ENCODE results near the gene ADGRG1. TPM values are rescaled to one million over a fixed set of nuclear protein-coding genes. Genes with fewer than 3 reads are reported as not detected.
A peak's percentile ranks its signal among the peaks of the same experiment; 100 is the strongest.

ADGRG1 gene
- total RNA-seq, 2 experiments from 2014 or later = 2.2 to 2.9 TPM

DNA sequence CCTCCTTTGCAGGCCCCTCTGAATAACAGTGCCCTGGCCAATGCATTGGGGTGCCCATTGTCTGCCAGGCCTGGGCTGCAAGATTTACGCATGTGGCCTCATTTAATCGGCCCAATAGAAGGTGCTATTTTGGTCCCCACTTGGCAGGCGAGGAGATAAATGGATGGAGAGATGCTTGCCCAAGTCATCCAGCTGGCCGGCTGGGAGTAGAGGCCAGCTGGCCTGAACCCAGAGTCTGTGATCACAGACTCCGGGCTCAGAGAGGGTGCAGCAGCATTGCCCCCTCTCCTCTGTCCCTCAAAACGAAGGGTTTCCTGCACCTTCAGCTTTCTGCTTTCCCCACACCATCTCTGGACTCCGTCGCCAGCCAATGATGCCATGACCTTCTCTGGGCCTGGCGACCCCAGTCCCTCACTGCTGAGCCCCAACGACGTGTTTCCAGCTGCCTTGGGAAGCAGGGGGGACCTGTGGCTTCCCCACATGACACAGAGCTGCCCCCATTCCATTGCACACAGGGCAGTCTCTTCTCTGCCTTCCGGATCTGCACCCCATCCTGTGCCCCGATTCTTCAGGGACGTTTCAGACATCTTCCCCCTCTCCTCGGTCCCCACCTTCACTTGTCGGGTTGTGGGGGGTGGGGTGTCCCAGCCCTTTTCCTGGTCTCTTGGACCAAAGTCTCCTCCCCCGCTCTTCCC is 3.5 kb upstream of the ADGRG1 start:
- H3K27ac Mint-ChIP-seq = peak overlapping the region; percentile 14
- peaks cover 26% of the 10 kb centered on the region for H3K27me3 Mint-ChIP-seq
- no peak for DNase-seq
- H3K4me1 Mint-ChIP-seq = peaks cover 18% of the 10 kb centered on the region
- no peaks in the 10 kb centered on the region for H3K9me3 Mint-ChIP-seq
- CTCF ChIA-PET = interaction anchor here (1.2 to 2.1 kb wide), 2 partner anchors 9 to 25 kb away, joined by 3 to 6 read pairs; no protein-coding TSS in a partner anchor
- H3K4me3 Mint-ChIP-seq = no peak overlapping the region
- no peaks in the 10 kb centered on the region for H3K36me3 Mint-ChIP-seq (ENCODE audit: low read depth)
- POLR2A ChIA-PET = no interaction called here

DNA sequence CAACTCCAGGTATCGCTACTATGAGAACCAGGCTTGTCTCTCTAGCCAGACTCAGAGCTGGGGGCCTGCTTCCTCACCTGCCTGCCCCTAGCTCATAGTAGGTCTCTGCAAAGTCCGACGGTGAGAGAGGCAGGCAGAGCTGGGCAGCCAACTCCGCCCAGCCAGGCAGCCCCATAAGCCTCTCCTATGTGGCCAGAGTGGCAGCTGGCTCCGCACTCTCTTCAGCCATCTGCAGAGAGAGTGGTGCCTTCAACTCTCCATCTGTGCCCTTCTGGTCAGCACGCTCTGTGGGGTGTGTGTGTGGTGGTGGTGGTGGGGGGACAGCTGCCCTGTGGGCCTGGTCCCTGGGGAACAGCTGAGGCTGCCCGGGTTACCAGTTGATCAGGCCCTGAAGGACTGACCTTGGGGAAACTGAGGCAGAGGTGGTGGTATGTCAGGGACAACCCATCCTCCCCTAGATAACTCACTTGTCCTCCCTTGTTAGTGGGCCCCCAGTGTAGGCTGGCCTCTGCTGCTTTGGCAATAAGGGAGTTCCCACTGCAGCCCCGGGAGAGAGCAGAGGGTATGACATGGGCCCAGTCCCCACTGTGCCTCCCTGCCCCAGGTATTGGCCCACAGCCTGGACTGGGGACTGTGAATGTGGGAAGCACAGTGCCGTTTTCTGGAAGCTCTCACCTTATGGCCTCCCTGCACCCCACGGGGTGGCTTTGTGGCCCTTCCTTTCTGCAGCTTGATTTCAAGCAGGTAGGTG is 1.8 kb upstream of the ADGRG1 start:
- ChIA-PET POLR2A (no interaction called here), CTCF (interaction anchor here (0.6 to 3.9 kb wide), 7 partner anchors 12 to 50 kb away, joined by 3 to 22 read pairs (median 3); no protein-coding TSS in a partner anchor)
- Mint-ChIP-seq H3K4me1 (peaks cover 23% of the 10 kb centered on the region), H3K36me3 (ENCODE audit: low read depth) (no peaks in the 10 kb centered on the region), H3K9me3 (no peaks in the 10 kb centered on the region), H3K27ac (no peak overlapping the region), H3K4me3 (no peak overlapping the region), H3K27me3 (peaks cover 36% of the 10 kb centered on the region)
- no peak for DNase-seq

DNA sequence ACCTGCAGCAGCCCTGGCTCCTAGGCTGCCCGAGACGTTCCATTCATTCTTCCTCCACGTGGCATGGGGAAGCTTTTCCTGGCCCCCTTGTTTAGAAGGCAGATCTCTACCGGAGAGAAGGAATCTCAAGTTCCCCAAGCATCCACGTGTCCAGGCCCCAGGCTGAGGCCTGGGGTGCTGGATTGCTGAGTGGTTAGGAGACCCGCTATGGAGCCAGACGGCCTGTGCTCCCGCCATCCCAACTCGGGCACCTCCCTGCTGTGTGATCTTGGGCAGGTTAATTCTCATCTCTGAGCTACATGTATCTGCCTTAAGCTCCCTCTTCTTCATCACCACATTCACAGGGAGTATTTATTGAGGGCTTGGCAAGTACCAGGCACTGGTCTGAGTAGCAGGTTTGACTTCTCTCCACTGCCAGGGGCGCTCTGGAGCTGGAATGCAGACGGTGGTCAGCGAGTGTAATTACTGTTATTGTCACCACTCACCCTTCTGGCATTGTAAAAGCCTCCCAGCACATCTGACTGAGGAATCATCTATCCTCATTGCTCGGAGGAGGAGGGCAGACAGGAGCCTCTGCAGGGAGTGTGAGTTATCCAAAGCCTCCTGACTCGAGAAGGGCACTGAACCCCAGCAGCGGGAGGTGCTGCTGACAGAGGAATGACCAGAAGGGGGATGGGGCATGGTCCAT is 1.1 kb upstream of the ADGRG1 start:
- Mint-ChIP-seq H3K9me3 (no peaks in the 10 kb centered on the region), H3K27me3 (peaks cover 36% of the 10 kb centered on the region), H3K27ac (peak overlapping the region; percentile 20), H3K4me3 (no peak overlapping the region), H3K4me1 (peaks cover 23% of the 10 kb centered on the region), H3K36me3 (ENCODE audit: low read depth) (no peaks in the 10 kb centered on the region)
- DNase-seq = no peak
- CTCF ChIA-PET = interaction anchor here (0.6 to 3.9 kb wide), 7 partner anchors 11 to 51 kb away, joined by 3 to 22 read pairs (median 3); no protein-coding TSS in a partner anchor
- POLR2A ChIA-PET = no interaction called here

DNA sequence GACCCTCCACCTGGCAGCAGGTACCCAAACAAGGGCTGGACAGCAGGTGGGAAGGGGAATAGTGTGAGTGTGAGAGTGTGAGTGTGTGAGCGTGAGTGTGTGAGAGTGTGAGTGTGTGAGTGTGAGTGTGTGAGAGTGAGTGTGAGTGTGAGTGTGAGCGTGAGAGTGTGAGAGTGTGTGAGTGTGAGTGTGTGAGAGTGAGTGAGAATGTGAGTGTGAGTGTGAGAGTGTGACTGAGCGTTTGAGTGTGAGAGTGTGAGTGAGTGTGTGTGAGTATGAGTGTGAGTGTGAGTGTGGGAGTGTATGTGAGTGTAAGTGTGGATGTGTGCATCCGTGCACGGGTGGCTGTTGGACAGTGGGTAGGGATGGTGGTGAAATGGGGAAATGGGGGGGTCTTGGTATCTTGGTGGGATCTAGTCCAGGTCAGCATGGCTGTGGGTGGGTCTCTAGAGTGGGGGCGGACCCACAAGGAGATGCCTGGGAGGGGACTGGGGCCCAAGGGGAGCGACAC is 408 bp downstream of the ADGRG1 start:
- Mint-ChIP-seq H3K27ac (peak overlapping the region; percentile 4), H3K36me3 (ENCODE audit: low read depth) (no peaks in the 10 kb centered on the region), H3K27me3 (peaks cover 33% of the 10 kb centered on the region), H3K4me1 (peaks cover 23% of the 10 kb centered on the region), H3K4me3 (peak overlapping the region; percentile 5), H3K9me3 (no peaks in the 10 kb centered on the region)
- ChIA-PET CTCF (interaction anchor here (1.0 to 3.9 kb wide), 4 partner anchors 12 to 43 kb away, joined by 3 to 22 read pairs (median 3); no protein-coding TSS in a partner anchor), POLR2A (no interaction called here)
- DNase-seq = no peak

DNA sequence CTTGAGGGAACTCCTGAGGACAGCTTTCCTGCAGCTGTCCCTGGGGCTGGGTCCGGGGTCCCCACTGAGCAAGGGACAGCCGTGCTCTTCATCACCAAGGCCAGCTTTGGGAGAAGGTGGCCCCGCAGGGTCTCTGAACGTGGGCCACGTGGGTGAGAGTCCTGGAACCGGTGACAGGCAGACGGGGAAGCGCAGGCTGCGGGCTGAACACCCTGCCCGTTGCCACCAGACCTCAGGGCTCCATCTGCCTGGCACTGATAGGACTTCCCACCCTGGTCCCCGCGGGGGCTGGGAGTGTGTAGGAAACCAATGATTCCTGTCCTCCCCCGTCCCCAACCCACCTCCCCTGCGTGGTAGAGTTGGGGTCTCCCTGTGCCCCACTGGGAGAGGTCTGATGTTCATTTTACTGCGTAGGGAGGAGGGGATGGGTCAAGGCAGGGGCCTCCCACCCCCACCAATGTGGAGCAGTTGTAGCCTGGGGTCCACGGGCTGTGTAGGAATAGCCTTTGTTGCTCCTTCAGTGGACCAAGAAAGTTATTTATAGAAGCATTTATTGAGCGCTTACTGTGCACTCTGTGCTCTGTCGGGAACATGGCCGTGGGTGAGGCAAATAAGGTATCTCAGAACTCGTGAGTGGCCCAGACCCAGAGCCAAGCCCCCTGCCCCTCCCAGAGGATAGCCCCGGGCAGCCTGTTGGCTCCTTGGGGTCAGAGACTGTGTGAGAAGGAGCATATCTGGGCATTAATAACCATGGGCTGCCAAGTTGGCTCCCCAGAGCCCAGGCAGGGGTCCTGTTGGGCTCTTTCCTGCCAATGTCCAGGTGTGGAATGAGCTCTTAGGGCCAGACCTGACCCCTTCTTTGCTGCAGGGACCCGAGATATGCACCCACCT is 1.3 kb downstream of the ADGRG1 start:
- ChIA-PET CTCF (interaction anchor here (1.0 to 3.9 kb wide), 6 partner anchors 13 to 71 kb away, joined by 3 to 22 read pairs (median 4); no protein-coding TSS in a partner anchor), POLR2A (no interaction called here)
- peaks cover 33% of the 10 kb centered on the region for H3K27me3 Mint-ChIP-seq
- no peaks in the 10 kb centered on the region for H3K9me3 Mint-ChIP-seq
- peaks cover 23% of the 10 kb centered on the region for H3K4me1 Mint-ChIP-seq
- no peaks in the 10 kb centered on the region for H3K36me3 Mint-ChIP-seq (ENCODE audit: low read depth)
- H3K27ac Mint-ChIP-seq = no peak overlapping the region
- no peak for DNase-seq
- no peak overlapping the region for H3K4me3 Mint-ChIP-seq

DNA sequence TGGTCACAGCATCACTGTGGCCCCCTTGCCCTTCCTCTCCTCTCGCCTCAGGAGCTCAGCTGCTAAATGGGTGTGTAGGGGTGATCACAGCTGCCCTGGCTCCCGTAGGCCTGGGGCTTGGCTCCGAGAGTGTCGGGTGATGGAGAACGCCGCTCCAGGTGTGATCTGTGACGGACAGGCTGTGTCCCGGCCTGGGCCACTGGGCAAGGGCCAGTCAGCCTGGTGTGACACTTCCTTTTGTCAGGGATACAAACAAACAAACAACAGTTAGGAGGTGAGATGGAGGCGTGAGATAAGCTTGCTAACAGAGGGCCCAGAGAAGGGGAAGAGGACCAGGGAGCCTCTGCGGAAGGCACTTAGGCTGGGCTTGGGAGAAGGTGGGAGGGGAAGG is 2.0 kb downstream of the ADGRG1 start:
- Mint-ChIP-seq H3K4me3 (no peak overlapping the region), H3K27ac (peak overlapping the region; percentile 50), H3K4me1 (peaks cover 21% of the 10 kb centered on the region), H3K27me3 (peaks cover 32% of the 10 kb centered on the region), H3K36me3 (ENCODE audit: low read depth) (no peaks in the 10 kb centered on the region), H3K9me3 (no peaks in the 10 kb centered on the region)
- no peak for DNase-seq
- POLR2A ChIA-PET = no interaction called here
- CTCF ChIA-PET = interaction anchor here (1.0 to 2.5 kb wide), 6 partner anchors 13 to 71 kb away, joined by 3 to 7 read pairs (median 4); no protein-coding TSS in a partner anchor

DNA sequence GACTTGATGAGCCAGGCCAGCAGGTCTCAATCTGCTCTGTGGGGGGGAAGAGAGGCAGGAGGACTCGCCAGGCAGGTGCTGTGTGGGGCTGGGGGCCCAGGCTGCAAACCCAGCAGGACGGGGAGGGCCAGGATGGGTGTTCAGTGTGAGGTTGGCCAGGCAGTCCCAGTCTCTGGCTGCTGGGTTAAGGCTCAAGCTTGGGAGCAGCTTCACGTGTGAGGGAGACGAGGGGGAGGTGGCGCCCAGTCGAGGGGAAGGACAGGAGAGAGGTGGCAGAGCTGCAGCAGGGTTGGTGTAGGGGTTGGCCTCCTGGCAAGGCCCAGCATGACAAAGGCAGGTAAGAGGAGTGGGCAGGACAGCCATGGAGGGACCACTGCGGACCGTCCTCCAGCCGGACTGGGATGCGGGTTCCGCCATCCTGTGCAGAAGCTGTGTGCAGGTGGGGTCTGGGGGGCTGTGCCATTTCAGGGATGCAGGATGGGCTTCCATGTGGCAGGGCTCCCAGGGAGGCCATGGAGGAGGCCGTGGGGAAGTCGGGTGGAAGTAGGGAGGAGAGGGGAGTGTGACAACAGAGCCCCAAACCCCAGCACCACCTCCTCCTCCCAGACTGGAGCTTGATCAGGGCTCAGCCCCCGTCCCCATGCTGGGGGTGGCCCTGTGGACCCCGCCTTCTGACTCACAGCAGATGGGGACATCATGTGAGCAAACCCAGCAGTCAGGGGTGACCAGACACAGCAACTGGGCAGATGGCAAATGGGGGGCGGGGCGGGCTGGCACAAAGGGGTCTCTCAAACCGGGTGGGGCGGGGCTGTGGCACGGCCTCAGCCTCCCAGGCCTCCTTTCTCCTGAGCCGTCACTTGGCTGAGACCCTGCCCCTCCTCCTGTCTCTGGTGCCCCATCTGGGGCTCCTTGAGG is 2.8 kb downstream of the ADGRG1 start:
- peaks cover 28% of the 10 kb centered on the region for H3K27me3 Mint-ChIP-seq
- POLR2A ChIA-PET = no interaction called here

DNA sequence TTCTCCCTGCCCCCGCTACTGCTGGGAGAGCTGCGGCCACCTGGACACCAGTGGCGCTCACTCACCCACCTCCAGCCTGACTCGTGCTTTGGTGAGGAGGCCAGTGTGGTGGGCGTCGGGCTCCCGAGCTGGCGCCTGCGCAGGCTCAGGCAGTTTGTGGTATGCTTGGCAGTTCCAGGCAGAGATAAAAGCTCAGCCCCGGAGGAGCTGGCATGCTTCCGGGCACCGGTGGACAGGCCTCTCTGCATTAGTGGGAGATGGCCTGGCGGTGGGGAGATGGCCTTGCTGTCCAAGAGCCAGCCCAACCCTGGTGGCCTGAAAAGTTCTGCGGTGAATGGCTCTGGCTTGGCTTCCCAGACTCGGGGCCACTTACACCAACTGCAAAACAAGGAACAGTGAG is 4.1 kb downstream of the ADGRG1 start:
- CTCF ChIA-PET = interaction anchor here (1.2 to 1.3 kb wide), 3 partner anchors 14 to 56 kb away, joined by 3 to 5 read pairs (median 3); no protein-coding TSS in a partner anchor
- Mint-ChIP-seq H3K27ac (no peak overlapping the region), H3K9me3 (no peaks in the 10 kb centered on the region), H3K36me3 (ENCODE audit: low read depth) (no peaks in the 10 kb centered on the region), H3K27me3 (peaks cover 33% of the 10 kb centered on the region), H3K4me1 (peaks cover 18% of the 10 kb centered on the region), H3K4me3 (no peak overlapping the region)
- POLR2A ChIA-PET = no interaction called here
- no peak for DNase-seq

More for the DNA sequence above, 2.8 kb downstream of the ADGRG1 start:
- no peak overlapping the region for H3K4me3 Mint-ChIP-seq
- no peaks in the 10 kb centered on the region for H3K9me3 Mint-ChIP-seq
- H3K4me1 Mint-ChIP-seq = peaks cover 18% of the 10 kb centered on the region
- CTCF ChIA-PET = interaction anchor here (1.0 to 2.5 kb wide), 5 partner anchors 12 to 23 kb away, joined by 3 to 7 read pairs (median 4); no protein-coding TSS in a partner anchor
- no peaks in the 10 kb centered on the region for H3K36me3 Mint-ChIP-seq (ENCODE audit: low read depth)
- DNase-seq = no peak
- no peak overlapping the region for H3K27ac Mint-ChIP-seq

DNA sequence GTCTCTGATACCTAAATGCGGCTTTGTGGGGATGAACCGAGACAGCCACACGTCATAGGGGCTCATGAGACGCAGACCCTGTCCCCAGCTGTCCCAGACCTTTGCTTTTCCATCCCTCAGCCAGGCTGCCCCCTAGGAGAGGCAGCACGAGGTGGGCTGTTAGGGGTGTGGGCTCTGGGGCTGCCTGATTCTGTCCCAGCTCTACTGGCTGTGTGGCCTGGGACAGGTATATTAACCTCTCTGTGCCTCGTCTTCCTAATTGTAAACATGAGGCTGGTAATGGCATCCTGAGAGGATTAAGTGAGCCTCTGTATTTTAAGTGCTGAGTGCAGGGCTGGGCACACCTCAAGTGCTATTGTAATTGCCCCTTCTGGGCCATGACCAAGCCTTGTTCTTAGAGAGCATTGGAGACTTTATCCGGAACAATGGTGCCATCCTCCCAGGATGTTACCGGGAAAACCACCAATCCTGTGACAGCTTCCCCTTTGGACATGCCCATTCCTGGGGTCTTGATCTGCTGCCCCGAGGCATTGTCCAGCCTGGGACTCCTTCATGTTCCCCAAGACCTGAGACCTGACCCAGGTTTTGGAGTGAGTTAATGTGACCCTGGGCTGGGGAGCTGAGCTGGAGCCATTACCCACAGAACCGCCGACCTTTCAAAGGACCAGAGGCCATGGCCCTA is 5.1 kb downstream of the ADGRG1 start:
- Mint-ChIP-seq H3K4me3 (no peak overlapping the region), H3K36me3 (ENCODE audit: low read depth) (no peaks in the 10 kb centered on the region), H3K27ac (no peak overlapping the region), H3K27me3 (peaks cover 40% of the 10 kb centered on the region), H3K9me3 (no peaks in the 10 kb centered on the region), H3K4me1 (peaks cover 12% of the 10 kb centered on the region)
- DNase-seq = no peak
- POLR2A ChIA-PET = no interaction called here
- CTCF ChIA-PET = interaction anchor here (0.5 to 7.9 kb wide), 7 partner anchors 13 to 57 kb away, joined by 3 to 62 read pairs (median 3); no protein-coding TSS in a partner anchor

DNA sequence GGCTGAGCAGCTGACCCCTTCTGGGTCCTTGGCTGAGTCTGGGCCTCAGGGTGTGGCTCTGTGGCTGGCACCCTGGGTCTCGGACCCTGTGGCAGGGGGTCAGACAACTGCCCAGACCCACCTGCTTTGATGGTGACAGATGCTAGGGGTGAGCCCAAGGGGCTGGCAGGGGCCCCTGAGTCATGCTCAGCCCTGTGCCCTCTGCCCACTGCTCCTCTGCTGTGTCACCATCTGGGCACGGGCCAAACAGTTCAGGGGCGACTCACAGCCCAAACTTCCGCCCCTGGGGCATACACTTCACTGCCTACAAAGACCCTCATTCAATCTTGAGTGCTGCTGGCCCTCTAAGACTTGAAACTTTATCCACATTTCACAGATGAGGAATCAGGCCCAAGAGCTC is 5.7 kb downstream of the ADGRG1 start:
- no peak overlapping the region for H3K27ac Mint-ChIP-seq
- no peaks in the 10 kb centered on the region for H3K36me3 Mint-ChIP-seq (ENCODE audit: low read depth)
- H3K4me3 Mint-ChIP-seq = no peak overlapping the region
- CTCF ChIA-PET = interaction anchor here (1.0 to 7.9 kb wide), 6 partner anchors 12 to 42 kb away, joined by 3 to 62 read pairs (median 4); no protein-coding TSS in a partner anchor
- H3K27me3 Mint-ChIP-seq = peaks cover 36% of the 10 kb centered on the region
- peaks cover 7% of the 10 kb centered on the region for H3K4me1 Mint-ChIP-seq
- H3K9me3 Mint-ChIP-seq = no peaks in the 10 kb centered on the region
- no peak for DNase-seq
- POLR2A ChIA-PET = no interaction called here

All from activated CD4-positive, alpha-beta T cell treated with anti-CD3 and anti-CD28 coated beads, Interleukin-2, amount 10 ng/mL, durations not matched to agents 7 days and 5 days (primary cell).